Ascending aorta (tissue), 2 donors: ENCODE data around the gene TMED3. TPM values are rescaled to one million over a fixed set of nuclear protein-coding genes. Genes with fewer than 3 reads are reported as not detected.

ENCODE experiments used
- DNase-seq, 2 donors: peaks; one replicate each; pipeline ENCODE4 v3.0.0-alpha.2; 2019; ENCODE audit warnings: low spot score in 2 of 2
- H3K27ac ChIP-seq, 2 donors: fragments of 200-600 bp; sonication (generic); one replicate each; pipeline ENCODE4 v1.5.1; 2016 to 2017; ENCODE audit warnings: mild to moderate bottlenecking in 1 of 2
- H3K27me3 ChIP-seq: fragments of 200-600 bp; sonication (generic); one replicate; pipeline ENCODE4 v1.5.1; 2017
- H3K36me3 ChIP-seq, 2 donors: fragments of 200-600 bp; sonication (generic); one replicate each; pipeline ENCODE4 v1.5.1; 2016
- H3K4me1 ChIP-seq, 2 donors: fragments of 200-600 bp; sonication (generic); one replicate each; pipeline ENCODE4 v1.5.1; 2016 to 2017; ENCODE audit warnings: mild to moderate bottlenecking in 1 of 2
- H3K4me3 ChIP-seq, 2 donors: fragments of 200-600 bp; sonication (generic); one replicate each; pipeline ENCODE4 v1.5.1; 2016 to 2017; ENCODE audit warnings: mild to moderate bottlenecking in 1 of 2
- H3K9me3 ChIP-seq, 2 donors: fragments of 200-600 bp; sonication (generic); one replicate each; pipeline ENCODE4 v1.5.1; 2016
- intact Hi-C: fragments of 100-400 bp; cut with DNase I; formaldehyde crosslinking; loops from one replicate; pipeline ENCODE4 v1.15.1; 2023
- total RNA-seq: library from RNA; depleted of rRNA; stranded (reverse); fragments of >200 nt; gene quantifications from one replicate; pipeline ENCODE4 v1.1.0, GENCODE V29; 2016
- TF ChIP-seq, protein P1 (sequence below), 3 experiments: fragments of 200-600 bp in 2 of 3; fragments of 450-650 bp in 1 of 3; sonication (generic) in 2 of 3; IDR thresholded peaks; one replicate each; pipeline ENCODE4 v1.5.1; 2016 to 2019; ENCODE audit warnings: antibody characterized with exemption in 3 of 3, mild to moderate bottlenecking in 1 of 3, moderate library complexity in 1 of 3

Gene TMED3
- total RNA-seq, 1 donor from 2014 or later: 83.7 TPM

DNA sequence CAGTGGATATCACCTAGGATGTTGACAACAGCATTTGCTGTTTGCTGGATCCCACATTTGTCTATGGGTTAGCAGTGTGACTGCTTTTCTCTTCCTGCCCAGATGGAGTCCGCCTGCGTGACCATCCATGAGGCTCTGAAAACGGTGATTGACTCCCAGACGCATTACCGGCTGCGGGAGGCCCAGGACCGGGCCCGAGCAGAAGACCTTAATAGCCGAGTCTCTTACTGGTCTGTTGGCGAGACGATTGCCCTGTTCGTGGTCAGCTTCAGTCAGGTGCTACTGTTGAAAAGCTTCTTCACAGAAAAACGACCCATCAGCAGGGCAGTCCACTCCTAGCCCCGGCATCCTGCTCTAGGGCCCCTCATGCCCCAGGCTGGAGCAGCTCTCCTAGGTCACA, 11.0 kb downstream of the TMED3 start:
- intact Hi-C loops: no loop called here

DNA sequence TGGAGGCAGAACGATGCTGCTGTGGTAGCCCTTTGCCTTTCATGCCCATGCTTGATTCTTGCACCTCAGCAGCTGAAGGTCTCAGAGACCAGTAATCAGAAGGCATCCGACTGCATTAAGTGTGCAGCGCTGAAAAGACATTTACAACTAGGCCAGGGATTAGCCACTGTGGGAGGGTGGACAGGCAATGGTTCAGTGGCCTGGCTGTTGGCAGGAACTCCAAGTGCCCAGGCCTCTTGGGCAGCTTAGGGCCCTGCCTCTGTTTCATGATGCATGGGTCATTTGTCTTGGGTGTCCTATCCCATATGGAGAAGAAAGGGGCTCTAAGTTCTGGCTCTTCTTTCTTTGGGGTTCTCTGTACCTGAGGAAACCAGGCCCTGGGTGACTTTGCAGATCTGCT, 11.4 kb downstream of the TMED3 start:
- TF ChIP-seq, protein P1, sequence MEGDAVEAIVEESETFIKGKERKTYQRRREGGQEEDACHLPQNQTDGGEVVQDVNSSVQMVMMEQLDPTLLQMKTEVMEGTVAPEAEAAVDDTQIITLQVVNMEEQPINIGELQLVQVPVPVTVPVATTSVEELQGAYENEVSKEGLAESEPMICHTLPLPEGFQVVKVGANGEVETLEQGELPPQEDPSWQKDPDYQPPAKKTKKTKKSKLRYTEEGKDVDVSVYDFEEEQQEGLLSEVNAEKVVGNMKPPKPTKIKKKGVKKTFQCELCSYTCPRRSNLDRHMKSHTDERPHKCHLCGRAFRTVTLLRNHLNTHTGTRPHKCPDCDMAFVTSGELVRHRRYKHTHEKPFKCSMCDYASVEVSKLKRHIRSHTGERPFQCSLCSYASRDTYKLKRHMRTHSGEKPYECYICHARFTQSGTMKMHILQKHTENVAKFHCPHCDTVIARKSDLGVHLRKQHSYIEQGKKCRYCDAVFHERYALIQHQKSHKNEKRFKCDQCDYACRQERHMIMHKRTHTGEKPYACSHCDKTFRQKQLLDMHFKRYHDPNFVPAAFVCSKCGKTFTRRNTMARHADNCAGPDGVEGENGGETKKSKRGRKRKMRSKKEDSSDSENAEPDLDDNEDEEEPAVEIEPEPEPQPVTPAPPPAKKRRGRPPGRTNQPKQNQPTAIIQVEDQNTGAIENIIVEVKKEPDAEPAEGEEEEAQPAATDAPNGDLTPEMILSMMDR (IDR thresholded peaks at IDR 0.05): no peak
- no peaks in the 10 kb centered on the region for H3K9me3 ChIP-seq
- H3K27me3 ChIP-seq: no peaks in the 10 kb centered on the region
- no peaks in the 10 kb centered on the region for H3K4me1 ChIP-seq
- H3K27ac ChIP-seq: no peak overlapping the region
- DNase-seq: no peak
- intact Hi-C loops: no loop called here
- H3K4me3 ChIP-seq: no peak overlapping the region
- H3K36me3 ChIP-seq: peaks cover 23 to 49% of the 10 kb centered on the region in 2 donors

More for the DNA sequence above, 11.0 kb downstream of the TMED3 start:
- peaks cover 27 to 53% of the 10 kb centered on the region in 2 donors for H3K36me3 ChIP-seq
- H3K4me1 ChIP-seq: no peaks in the 10 kb centered on the region
- no peak overlapping the region for H3K4me3 ChIP-seq
- TF ChIP-seq, protein P1 (IDR thresholded peaks at IDR 0.05): no peak
- no peak overlapping the region for H3K27ac ChIP-seq
- H3K27me3 ChIP-seq: no peaks in the 10 kb centered on the region
- H3K9me3 ChIP-seq: no peaks in the 10 kb centered on the region
- no peak for DNase-seq

DNA sequence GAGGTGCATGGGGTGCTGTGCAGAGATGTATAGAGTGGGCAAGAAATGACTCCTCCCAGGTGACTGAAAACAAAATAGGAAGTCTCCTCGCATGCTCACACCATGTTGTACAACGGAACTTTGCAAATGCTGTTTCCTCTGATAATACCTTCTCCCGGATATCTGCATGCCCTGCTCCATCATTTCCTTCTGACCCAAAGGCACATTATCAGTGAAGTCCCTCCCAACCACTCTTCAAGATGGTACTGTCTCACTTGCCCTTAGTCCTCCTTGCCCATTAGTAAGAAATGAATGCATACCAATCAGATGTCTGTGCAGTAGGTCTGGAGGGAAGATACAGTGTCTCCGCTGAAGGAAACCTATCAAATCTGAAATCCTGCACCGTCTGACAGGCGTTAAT, 12.0 kb downstream of the TMED3 start:
- Histone ChIP-seq H3K9me3 (no peaks in the 10 kb centered on the region), H3K27me3 (no peaks in the 10 kb centered on the region), H3K36me3 (peaks cover 22 to 45% of the 10 kb centered on the region in 2 donors), H3K4me3 (no peak overlapping the region), H3K27ac (no peak overlapping the region), H3K4me1 (no peaks in the 10 kb centered on the region)
- TF ChIP-seq, protein P1 (IDR thresholded peaks at IDR 0.05): no peak
- intact Hi-C loops: no loop called here
- DNase-seq: no peak

DNA sequence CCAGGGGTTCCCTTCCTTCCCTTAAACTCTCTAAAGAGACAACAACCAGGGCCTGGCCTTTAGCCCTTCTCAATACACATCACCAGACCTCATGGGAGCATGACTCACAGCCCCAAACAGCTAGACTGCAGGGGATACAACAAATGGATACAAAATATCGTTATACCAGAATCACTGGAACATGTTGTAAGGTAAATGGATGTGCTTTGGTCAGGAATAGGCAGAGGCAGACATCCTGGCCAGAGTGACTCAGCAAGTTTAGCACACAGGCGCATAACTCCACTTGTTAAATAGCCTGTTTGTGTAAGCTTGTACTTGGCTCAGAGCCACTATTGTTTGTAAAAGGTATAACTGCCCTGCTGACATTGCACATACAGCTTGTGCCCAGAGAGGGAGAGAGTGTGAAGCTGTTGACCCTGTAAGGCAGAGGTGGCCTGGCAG, 18.3 kb downstream of the TMED3 start:
- Histone ChIP-seq H3K36me3 (peaks cover 4 to 6% of the 10 kb centered on the region in 2 donors), H3K27me3 (no peaks in the 10 kb centered on the region), H3K9me3 (peaks cover 0 to 4% of the 10 kb centered on the region in 2 donors), H3K27ac (no peak overlapping the region), H3K4me3 (no peak overlapping the region), H3K4me1 (no peaks in the 10 kb centered on the region)
- TF ChIP-seq, protein P1 (IDR thresholded peaks at IDR 0.05): no peak
- intact Hi-C loops: no loop called here
- no peak for DNase-seq

DNA sequence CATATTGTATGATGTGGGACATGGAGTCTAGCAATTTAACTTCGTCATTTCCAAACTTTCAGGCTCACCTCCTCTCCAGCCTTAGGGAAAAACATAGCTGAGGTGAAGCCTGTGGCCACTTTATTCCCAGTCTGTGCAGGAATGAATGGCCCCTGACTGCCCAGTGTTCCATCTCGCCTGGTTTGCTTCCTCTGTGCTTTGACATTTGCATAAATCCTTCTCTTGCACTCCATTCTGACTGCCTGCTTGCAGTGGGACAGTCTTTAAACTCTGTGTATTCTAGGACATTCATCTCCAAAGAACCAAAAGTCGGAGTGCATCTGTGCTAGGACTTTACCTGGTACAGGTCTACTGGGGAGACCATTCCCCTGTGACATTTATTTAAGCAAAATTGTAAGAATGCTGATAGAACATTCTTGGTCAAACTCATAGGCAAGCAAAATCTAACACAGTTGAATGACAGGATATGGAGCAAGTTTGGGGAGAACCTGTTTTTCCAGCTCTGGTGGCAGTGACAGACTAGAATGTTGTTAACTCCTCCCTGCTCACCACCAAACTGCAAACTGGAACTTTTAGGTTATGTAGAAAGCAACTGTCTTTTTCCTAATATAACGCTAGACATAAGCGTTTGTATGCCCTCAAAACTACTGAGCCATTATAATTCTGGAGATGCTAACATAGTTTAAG, 22.1 kb downstream of the TMED3 start:
- Histone ChIP-seq H3K4me3 (no peak overlapping the region), H3K9me3 (peaks cover 0 to 4% of the 10 kb centered on the region in 2 donors), H3K27ac (no peak overlapping the region), H3K27me3 (no peaks in the 10 kb centered on the region), H3K36me3 (no peaks in the 10 kb centered on the region), H3K4me1 (no peaks in the 10 kb centered on the region)
- DNase-seq: no peak
- intact Hi-C loops: no loop called here
- TF ChIP-seq, protein P1 (IDR thresholded peaks at IDR 0.05): no peak
